Lung (tissue), 12 donors: ENCODE data around the gene ACTL10. TPM values are rescaled to one million over a fixed set of nuclear protein-coding genes. Genes with fewer than 3 reads are reported as not detected.

Source experiments
- ATAC-seq: fragments of 200-7000 bp; cut with Tn5 transposase; one replicate; pipeline ENCODE4 v1.9.1; 2020; ENCODE audit warnings: moderate number of reproducible peaks; ENCODE audit not compliant: insufficient read depth, low FRiP score
- DNase-seq, 3 donors: peaks; one replicate each; pipeline ENCODE4 v3.0.0-alpha.2; 2013 to 2017
- H3K27ac ChIP-seq, 2 donors: one replicate each; pipeline ENCODE4 v1.5.1; 2013; ENCODE audit warnings: mild to moderate bottlenecking in 2 of 2, moderate library complexity in 2 of 2, control low read depth in 1 of 2, inconsistent platforms in 1 of 2, low read depth in 1 of 2, low read length in 1 of 2
- H3K27me3 ChIP-seq, 3 donors: one replicate each; pipeline ENCODE4 v1.5.1; 2013; ENCODE audit warnings: low read length in 2 of 3; ENCODE audit not compliant: control insufficient read depth in 3 of 3, insufficient read depth in 3 of 3
- H3K36me3 ChIP-seq, 4 donors: one replicate each; pipeline ENCODE4 v1.5.1; 2013; ENCODE audit warnings: low read length in 4 of 4, mild to moderate bottlenecking in 1 of 4, moderate library complexity in 1 of 4; ENCODE audit not compliant: control insufficient read depth in 4 of 4, insufficient read depth in 4 of 4
- H3K4me1 ChIP-seq, 5 donors: one replicate each; pipeline ENCODE4 v1.5.1; 2013; ENCODE audit warnings: low read length in 5 of 5, mild to moderate bottlenecking in 2 of 5, moderate library complexity in 1 of 5; ENCODE audit not compliant: control insufficient read depth in 5 of 5, insufficient read depth in 5 of 5
- H3K4me3 ChIP-seq: one replicate; pipeline ENCODE4 v1.5.1; 2013; ENCODE audit warnings: mild to moderate bottlenecking, control low read depth, moderate library complexity
- H3K9ac ChIP-seq, 2 donors: one replicate each; pipeline ENCODE4 v1.5.1; 2013; ENCODE audit warnings: low read length in 2 of 2, control low read depth in 1 of 2; ENCODE audit not compliant: insufficient read depth in 1 of 2
- H3K9me3 ChIP-seq, 4 donors: one replicate each; pipeline ENCODE4 v1.5.1; 2013; ENCODE audit warnings: low read length in 3 of 4, mild to moderate bottlenecking in 1 of 4, moderate library complexity in 1 of 4; ENCODE audit not compliant: control insufficient read depth in 4 of 4, insufficient read depth in 3 of 4
- CTCF ChIP-seq: IDR thresholded peaks from 2 replicates; pipeline ENCODE4 v1.5.1; 2012; ENCODE audit warnings: mild to moderate bottlenecking; ENCODE audit errors: control extremely low read depth, extremely low read depth
- WGBS, 2 donors: extraction: QIAGEN DNeasy Blood & Tissue Kit; methylation state at CpG; one replicate each; pipeline ENCODE4 v1.1.7; 2013; 5-methylcytosine and 5-hydroxymethylcytosine counted together
- polyA plus RNA-seq, 2 donors: library from polyadenylated mRNA; stranded (reverse); fragments of 200-250 nt; gene quantifications; one replicate each; pipeline ENCODE4 v1.2.1, GENCODE V29; 2013
- total RNA-seq, 2 donors: library from RNA; depleted of rRNA in 1 of 2; stranded (reverse); fragments of >200 nt in 1 of 2; gene quantifications; one replicate each; pipeline ENCODE4 v1.2.1, GENCODE V29; 2014 to 2021
- donor health status: control.
- donor health status: control.
- donor health status: Bipolar disorder and iron deficiency.
- donor health status: healthy.
- donor health status: DM: yes; HTN: yes; CAD: no.

Gene ACTL10
- total and polyA plus RNA-seq, 4 donors: 0.26 to 3.4 (median 2.2) TPM

- DNase-seq: no peak
- Histone ChIP-seq H3K4me1 (peaks cover 0 to 37% (median 4%) of the 10 kb centered on the region in 5 donors), H3K4me3 (no peak overlapping the region), H3K27ac (peak overlapping the region in 1 of 2 donors; percentile 3), H3K27me3 (no peaks in the 10 kb centered on the region), H3K9ac (no peak overlapping the region), H3K36me3 (peaks cover 0 to 6% (median 2%) of the 10 kb centered on the region in 4 donors), H3K9me3 (no peaks in the 10 kb centered on the region)
- no peak for ATAC-seq
- 97 to 98% methylated on average over 2 of the region's 2 CpGs for WGBS, 2 donors
- no peak for TF ChIP-seq CTCF
These were observed 2.0 kb upstream of the ACTL10 start for GRCh38 chr20:33664762-33665144.

- no peak for ATAC-seq
- no peak for TF ChIP-seq CTCF
- WGBS, 2 donors: 4 to 30% methylated on average over 31 to 55 of the region's 55 CpGs
- no peaks in the 10 kb centered on the region for H3K9me3 ChIP-seq
- H3K27ac ChIP-seq: peak overlapping the region; percentile 33 to 80
- no peak for DNase-seq
- H3K9ac ChIP-seq: no peak overlapping the region
- H3K36me3 ChIP-seq: peaks cover 0 to 6% (median 4%) of the 10 kb centered on the region in 4 donors
- peak overlapping the region; percentile 30 for H3K4me3 ChIP-seq
- H3K27me3 ChIP-seq: no peaks in the 10 kb centered on the region
- H3K4me1 ChIP-seq: peaks cover 0 to 39% (median 8%) of the 10 kb centered on the region in 5 donors
These were observed 517 bp downstream of the ACTL10 start for GRCh38 chr20:33667245-33667675.

GRCh38 chr20:33667676-33668465 is 1.1 kb downstream of the ACTL10 start:
- H3K9me3 ChIP-seq: no peaks in the 10 kb centered on the region
- H3K36me3 ChIP-seq: peaks cover 0 to 6% (median 4%) of the 10 kb centered on the region in 4 donors
- 4 to 29% methylated on average over 47 of the region's 47 CpGs for WGBS, 2 donors
- peak overlapping the region; percentile 30 to 33 for H3K27ac ChIP-seq
- ATAC-seq: peak; percentile 42
- DNase-seq: peak; percentile 66 to 81 (median 78)
- TF ChIP-seq CTCF: peak; percentile 93
- peaks cover 0 to 42% (median 15%) of the 10 kb centered on the region in 5 donors for H3K4me1 ChIP-seq
- H3K27me3 ChIP-seq: no peaks in the 10 kb centered on the region
- peak overlapping the region; percentile 30 for H3K4me3 ChIP-seq
- no peak overlapping the region for H3K9ac ChIP-seq
